Measurements from ENCODE around the gene GSTK1.

DNA sequence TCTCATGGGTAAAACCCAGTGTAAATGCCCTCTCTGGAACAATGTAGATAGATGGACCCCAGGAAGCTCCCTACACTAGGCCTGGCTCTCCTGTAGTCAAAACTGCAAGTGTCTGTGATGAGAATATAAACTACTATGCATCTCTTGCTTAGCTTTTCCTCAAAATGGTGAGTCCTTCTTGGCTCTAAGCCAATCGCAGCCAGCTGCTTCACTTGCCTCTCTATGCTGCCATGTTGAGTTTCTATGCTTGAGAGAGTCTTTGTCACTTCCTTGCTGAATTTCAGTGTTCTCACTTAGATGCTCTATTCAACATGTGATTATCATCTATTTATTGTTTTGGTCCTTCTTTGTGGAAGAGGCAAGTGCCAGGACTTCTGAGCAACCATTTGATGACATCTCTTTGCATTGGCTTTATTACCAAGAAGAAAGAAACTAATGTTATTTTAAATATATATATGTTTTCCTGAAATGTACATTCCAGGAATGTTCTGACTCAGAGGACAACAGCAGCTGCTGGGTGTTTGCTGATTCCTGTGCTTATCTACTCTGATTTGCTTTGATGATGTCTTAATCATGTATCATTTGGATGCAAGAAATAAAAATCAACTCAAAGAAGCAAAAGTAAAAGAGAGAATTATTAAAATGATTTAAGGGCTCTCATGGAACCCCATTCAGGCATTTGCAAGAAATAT, 24.8 kb upstream of the GSTK1 start:
- TF ChIP-seq, protein P1, sequence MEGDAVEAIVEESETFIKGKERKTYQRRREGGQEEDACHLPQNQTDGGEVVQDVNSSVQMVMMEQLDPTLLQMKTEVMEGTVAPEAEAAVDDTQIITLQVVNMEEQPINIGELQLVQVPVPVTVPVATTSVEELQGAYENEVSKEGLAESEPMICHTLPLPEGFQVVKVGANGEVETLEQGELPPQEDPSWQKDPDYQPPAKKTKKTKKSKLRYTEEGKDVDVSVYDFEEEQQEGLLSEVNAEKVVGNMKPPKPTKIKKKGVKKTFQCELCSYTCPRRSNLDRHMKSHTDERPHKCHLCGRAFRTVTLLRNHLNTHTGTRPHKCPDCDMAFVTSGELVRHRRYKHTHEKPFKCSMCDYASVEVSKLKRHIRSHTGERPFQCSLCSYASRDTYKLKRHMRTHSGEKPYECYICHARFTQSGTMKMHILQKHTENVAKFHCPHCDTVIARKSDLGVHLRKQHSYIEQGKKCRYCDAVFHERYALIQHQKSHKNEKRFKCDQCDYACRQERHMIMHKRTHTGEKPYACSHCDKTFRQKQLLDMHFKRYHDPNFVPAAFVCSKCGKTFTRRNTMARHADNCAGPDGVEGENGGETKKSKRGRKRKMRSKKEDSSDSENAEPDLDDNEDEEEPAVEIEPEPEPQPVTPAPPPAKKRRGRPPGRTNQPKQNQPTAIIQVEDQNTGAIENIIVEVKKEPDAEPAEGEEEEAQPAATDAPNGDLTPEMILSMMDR (conservative IDR thresholded peaks at IDR 0.05; ENCODE audit: low read length): no peak
- no peak for TF ChIP-seq EZH2phosphoT487 (IDR thresholded peaks at IDR 0.05; ENCODE audit: borderline replicate concordance)
